ENCODE results near the gene HIF1AN. TPM values are rescaled to one million over a fixed set of nuclear protein-coding genes. Genes with fewer than 3 reads are reported as not detected.

HIF1AN gene
- total and polyA plus RNA-seq, 2 experiments from 2014 or later: 13.7 to 36.0 TPM

GRCh38 chr10:100534726-100535125, 1.0 kb upstream of the HIF1AN start:
- H3K4me2 ChIP-seq: no peak overlapping the region
- H4K20me1 ChIP-seq (ENCODE audit: insufficient read depth, poor library complexity, severe bottlenecking): peaks cover 11% of the 10 kb centered on the region
- H3K4me1 ChIP-seq (ENCODE audit: insufficient read depth): peaks cover 12% of the 10 kb centered on the region
- 90% methylated on average over 2 of the region's 2 CpGs for WGBS (ENCODE audit: low lambda C conversion rate, missing lambda C conversion rate)
- no peak overlapping the region for H3K4me3 ChIP-seq
- peaks cover 55% of the 10 kb centered on the region for H3K79me2 ChIP-seq
- peak overlapping the region; percentile 74 for H2AFZ ChIP-seq
- H3K27me3 ChIP-seq: no peaks in the 10 kb centered on the region
- H3K36me3 ChIP-seq (replicated peaks; ENCODE audit: insufficient read depth, low read depth): no peaks in the 10 kb centered on the region
- H3K27ac ChIP-seq: no peak overlapping the region
- H3K9me2 ChIP-seq (replicated peaks; ENCODE audit: insufficient read depth): no peaks in the 10 kb centered on the region
- no peaks in the 10 kb centered on the region for H3K9me3 ChIP-seq (ENCODE audit: low read depth)
- TF ChIP-seq EZH2 (IDR thresholded peaks at IDR 0.05; ENCODE audit: borderline replicate concordance) (no peak), EZH2phosphoT487 (IDR thresholded peaks at IDR 0.05; ENCODE audit: low read depth, severe bottlenecking, unreplicated experiment) (no peak)
- TF ChIP-seq, protein P1, sequence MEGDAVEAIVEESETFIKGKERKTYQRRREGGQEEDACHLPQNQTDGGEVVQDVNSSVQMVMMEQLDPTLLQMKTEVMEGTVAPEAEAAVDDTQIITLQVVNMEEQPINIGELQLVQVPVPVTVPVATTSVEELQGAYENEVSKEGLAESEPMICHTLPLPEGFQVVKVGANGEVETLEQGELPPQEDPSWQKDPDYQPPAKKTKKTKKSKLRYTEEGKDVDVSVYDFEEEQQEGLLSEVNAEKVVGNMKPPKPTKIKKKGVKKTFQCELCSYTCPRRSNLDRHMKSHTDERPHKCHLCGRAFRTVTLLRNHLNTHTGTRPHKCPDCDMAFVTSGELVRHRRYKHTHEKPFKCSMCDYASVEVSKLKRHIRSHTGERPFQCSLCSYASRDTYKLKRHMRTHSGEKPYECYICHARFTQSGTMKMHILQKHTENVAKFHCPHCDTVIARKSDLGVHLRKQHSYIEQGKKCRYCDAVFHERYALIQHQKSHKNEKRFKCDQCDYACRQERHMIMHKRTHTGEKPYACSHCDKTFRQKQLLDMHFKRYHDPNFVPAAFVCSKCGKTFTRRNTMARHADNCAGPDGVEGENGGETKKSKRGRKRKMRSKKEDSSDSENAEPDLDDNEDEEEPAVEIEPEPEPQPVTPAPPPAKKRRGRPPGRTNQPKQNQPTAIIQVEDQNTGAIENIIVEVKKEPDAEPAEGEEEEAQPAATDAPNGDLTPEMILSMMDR (IDR thresholded peaks at IDR 0.05; ENCODE audit: poor library complexity): no peak
- DNase-seq (ENCODE audit: low spot score): no peak

- H3K9me2 ChIP-seq (replicated peaks; ENCODE audit: insufficient read depth): no peaks in the 10 kb centered on the region
- H3K9me3 ChIP-seq (ENCODE audit: low read depth): no peaks in the 10 kb centered on the region
- H4K20me1 ChIP-seq (ENCODE audit: insufficient read depth, poor library complexity, severe bottlenecking): peaks cover 11% of the 10 kb centered on the region
- peak overlapping the region; percentile 27 for H3K4me3 ChIP-seq
- no peaks in the 10 kb centered on the region for H3K36me3 ChIP-seq (replicated peaks; ENCODE audit: insufficient read depth, low read depth)
- peak overlapping the region; percentile 74 for H2AFZ ChIP-seq
- no peak overlapping the region for H3K27ac ChIP-seq
- H3K27me3 ChIP-seq: no peaks in the 10 kb centered on the region
- peaks cover 12% of the 10 kb centered on the region for H3K4me1 ChIP-seq (ENCODE audit: insufficient read depth)
- peaks cover 51% of the 10 kb centered on the region for H3K79me2 ChIP-seq
- TF ChIP-seq, protein P1 (IDR thresholded peaks at IDR 0.05; ENCODE audit: poor library complexity): no peak
- TF ChIP-seq EZH2phosphoT487 (IDR thresholded peaks at IDR 0.05; ENCODE audit: low read depth, severe bottlenecking, unreplicated experiment) (no peak), EZH2 (IDR thresholded peaks at IDR 0.05; ENCODE audit: borderline replicate concordance) (no peak)
- no peak for DNase-seq (ENCODE audit: low spot score)
- 52% methylated on average over 4 of the region's 4 CpGs for WGBS (ENCODE audit: low lambda C conversion rate, missing lambda C conversion rate)
- H3K4me2 ChIP-seq: peak overlapping the region; percentile 72
Measured at GRCh38 chr10:100535338-100535714, 417 bp upstream of the HIF1AN start.

GRCh38 chr10:100537475-100537874, 1.7 kb downstream of the HIF1AN start:
- H3K27ac ChIP-seq: no peak overlapping the region
- TF ChIP-seq, protein P1 (IDR thresholded peaks at IDR 0.05; ENCODE audit: poor library complexity): no peak
- TF ChIP-seq EZH2 (IDR thresholded peaks at IDR 0.05; ENCODE audit: borderline replicate concordance) (no peak), EZH2phosphoT487 (IDR thresholded peaks at IDR 0.05; ENCODE audit: low read depth, severe bottlenecking, unreplicated experiment) (no peak)
- WGBS (ENCODE audit: low lambda C conversion rate, missing lambda C conversion rate): 93% methylated on average over 4 of the region's 4 CpGs
- peaks cover 12% of the 10 kb centered on the region for H3K4me1 ChIP-seq (ENCODE audit: insufficient read depth)
- H3K36me3 ChIP-seq (replicated peaks; ENCODE audit: insufficient read depth, low read depth): no peaks in the 10 kb centered on the region
- H3K27me3 ChIP-seq: no peaks in the 10 kb centered on the region
- H3K9me2 ChIP-seq (replicated peaks; ENCODE audit: insufficient read depth): no peaks in the 10 kb centered on the region
- peaks cover 11% of the 10 kb centered on the region for H4K20me1 ChIP-seq (ENCODE audit: insufficient read depth, poor library complexity, severe bottlenecking)
- no peak overlapping the region for H3K4me3 ChIP-seq
- no peak for DNase-seq (ENCODE audit: low spot score)
- peaks cover 45% of the 10 kb centered on the region for H3K79me2 ChIP-seq
- no peaks in the 10 kb centered on the region for H3K9me3 ChIP-seq (ENCODE audit: low read depth)
- peak overlapping the region; percentile 93 for H3K4me2 ChIP-seq
- no peak overlapping the region for H2AFZ ChIP-seq

DNA sequence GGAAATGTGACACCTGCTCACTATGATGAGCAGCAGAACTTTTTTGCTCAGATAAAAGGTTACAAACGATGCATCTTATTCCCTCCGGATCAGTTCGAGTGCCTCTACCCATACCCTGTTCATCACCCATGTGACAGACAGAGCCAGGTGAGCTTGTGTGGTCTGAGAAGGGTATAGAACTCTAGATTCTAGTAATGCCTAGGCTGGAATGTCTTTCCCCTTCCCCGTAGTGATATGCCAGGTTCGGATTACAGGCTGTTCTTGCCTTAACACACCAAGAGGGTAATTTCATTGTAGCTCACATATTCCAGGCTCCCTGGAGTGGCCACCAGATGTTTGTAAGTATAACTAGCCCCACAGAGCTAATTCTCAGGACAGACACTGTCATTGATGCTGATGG, 9.2 kb downstream of the HIF1AN start:
- TF ChIP-seq EZH2phosphoT487 (IDR thresholded peaks at IDR 0.05; ENCODE audit: low read depth, severe bottlenecking, unreplicated experiment) (no peak), EZH2 (IDR thresholded peaks at IDR 0.05; ENCODE audit: borderline replicate concordance) (no peak)
- TF ChIP-seq, protein P1 (IDR thresholded peaks at IDR 0.05; ENCODE audit: poor library complexity): no peak
- DNase-seq (ENCODE audit: low spot score): no peak
- H3K4me2 ChIP-seq: no peak overlapping the region
- no peaks in the 10 kb centered on the region for H3K4me1 ChIP-seq (ENCODE audit: insufficient read depth)
- no peak overlapping the region for H3K4me3 ChIP-seq
- no peaks in the 10 kb centered on the region for H3K27me3 ChIP-seq
- H3K9me3 ChIP-seq (ENCODE audit: low read depth): no peaks in the 10 kb centered on the region
- H2AFZ ChIP-seq: no peak overlapping the region
- 90% methylated on average over 5 of the region's 5 CpGs for WGBS (ENCODE audit: low lambda C conversion rate, missing lambda C conversion rate)
- no peaks in the 10 kb centered on the region for H3K9me2 ChIP-seq (replicated peaks; ENCODE audit: insufficient read depth)
- H3K79me2 ChIP-seq: no peaks in the 10 kb centered on the region
- H3K27ac ChIP-seq: no peak overlapping the region
- H4K20me1 ChIP-seq (ENCODE audit: insufficient read depth, poor library complexity, severe bottlenecking): peaks cover 7% of the 10 kb centered on the region
- H3K36me3 ChIP-seq (replicated peaks; ENCODE audit: insufficient read depth, low read depth): peaks cover 4% of the 10 kb centered on the region

All from hepatocyte (in vitro differentiated cells).